HepG2 (cell line): ENCODE measurements around the gene PLVAP. TPM values are rescaled to one million over a fixed set of nuclear protein-coding genes. Genes with fewer than 3 reads are reported as not detected.

Experiments used
- ATAC-seq: fragments of 200-7000 bp; cut with Tn5 transposase; 3 replicates; pipeline ENCODE4 v1.9.1; 2020; ENCODE audit warnings: mild to moderate bottlenecking, moderate library complexity
- BruUV-seq: library from RNA; stranded (reverse); fragments of 400-500 nt; replicated peaks from 2 replicates; lab custom pipeline; 2021; lab: Mats Ljungman, UMichigan
- CTCF ChIA-PET: fragments of 300-600 bp; formaldehyde crosslinking; extraction: SDS; loops from one replicate; lab custom pipeline; 2021; ENCODE audit warnings: low total read pairs, inconsistent platforms, low intra/inter-chr PET ratio; lab: Yijun Ruan, JAX
- POLR2A ChIA-PET: fragments of 350-600 bp; sonication (Branson Sonifier 250); formaldehyde crosslinking; loops from one replicate; lab custom pipeline; 2020; ENCODE audit warnings: antibody characterized with exemption, inconsistent platforms; lab: Yijun Ruan, JAX
- DNase-seq: peaks from one replicate; pipeline ENCODE4 v3.0.0-alpha.2; 2015; ENCODE audit warnings: low spot score
- FAIRE-seq: peaks from 3 replicates; lab custom pipeline; 2011; peaks lifted over from hg19 to GRCh38; lab: Jason Lieb, UNC
- H2AFZ ChIP-seq: one replicate; pipeline ENCODE4 v1.6.1; 2011; ENCODE audit warnings: low read length, inconsistent platforms
- H3K27ac ChIP-seq: fragments of 300-600 bp; 3 replicates; pipeline ENCODE4 v1.8.0; 2011; ENCODE audit warnings: mixed run types, mild to moderate bottlenecking, mixed read lengths, low read length, inconsistent platforms; ENCODE audit not compliant: insufficient read depth; ENCODE audit errors: extremely low read length
- H3K27me3 ChIP-seq, 2 experiments: fragments of 200-600 bp in 1 of 2; 2 replicates in 1 of 2; 3 replicates in 1 of 2; pipeline versions ENCODE4 v1.6.0 to v1.8.0; 2011; ENCODE audit warnings: low read length in 2 of 2, mild to moderate bottlenecking in 2 of 2, moderate library complexity in 2 of 2, inconsistent platforms in 1 of 2; ENCODE audit not compliant: insufficient read depth in 2 of 2, control insufficient read depth in 1 of 2
- H3K36me3 ChIP-seq, 2 experiments: fragments of 200-600 bp in 1 of 2; replicated peaks in 1 of 2; 2 replicates in 1 of 2; 3 replicates in 1 of 2; pipeline versions ENCODE4 v1.5.1 to v1.8.0; 2011; ENCODE audit warnings: low read length in 2 of 2, inconsistent platforms in 1 of 2; ENCODE audit not compliant: insufficient read depth in 2 of 2, control insufficient read depth in 1 of 2
- H3K4me1 ChIP-seq: 2 replicates; pipeline ENCODE4 v1.5.1; 2012; ENCODE audit warnings: low read length, inconsistent platforms; ENCODE audit not compliant: insufficient read depth
- H3K4me2 ChIP-seq: 2 replicates; pipeline ENCODE4 v1.6.0; 2011; ENCODE audit warnings: low read depth, low read length, inconsistent platforms
- H3K4me3 ChIP-seq, 3 experiments: fragments of 200-600 bp in 1 of 3; sonication (generic), shearing (Covaris generic) in 1 of 3; replicated peaks in 1 of 3; 2 replicates each; pipeline ENCODE4 v1.5.1; 2011 to 2016; ENCODE audit warnings: low read length in 3 of 3, inconsistent platforms in 2 of 3, low read depth in 2 of 3, mild to moderate bottlenecking in 2 of 3, control low read depth in 1 of 3, mixed read lengths in 1 of 3; ENCODE audit not compliant: insufficient read depth in 1 of 3
- H3K79me2 ChIP-seq: one replicate; pipeline ENCODE4 v1.6.1; 2011; ENCODE audit warnings: low read length, inconsistent platforms; ENCODE audit not compliant: insufficient read depth
- H3K9ac ChIP-seq: 2 replicates; pipeline ENCODE4 v1.6.0; 2011; ENCODE audit warnings: mild to moderate bottlenecking, low read depth, low read length, inconsistent platforms; ENCODE audit not compliant: insufficient read depth
- H3K9me3 ChIP-seq: 2 replicates; pipeline ENCODE4 v1.5.1; 2012; ENCODE audit warnings: mild to moderate bottlenecking, low read length
- H4K20me1 ChIP-seq: 2 replicates; pipeline ENCODE4 v1.6.0; 2011; ENCODE audit warnings: inconsistent platforms, mild to moderate bottlenecking, low read length, moderate library complexity; ENCODE audit not compliant: insufficient read depth
- CENPX ChIP-seq: sonication (generic); formaldehyde crosslinking; IDR thresholded peaks from 2 replicates; pipeline ENCODE4 v1.9.0; 2021; ENCODE audit warnings: mild to moderate bottlenecking, missing genetic modification reagents, moderate library complexity
- CREM ChIP-seq, 2 experiments: sonication (generic) in 1 of 2; formaldehyde crosslinking in 1 of 2; IDR thresholded peaks; 2 replicates each; pipeline versions ENCODE4 v1.4.0 to v1.6.1; 2016 to 2020; ENCODE audit warnings: antibody characterized with exemption in 1 of 2, mild to moderate bottlenecking in 1 of 2, missing genetic modification reagents in 1 of 2
- FOXA1 ChIP-seq, 2 experiments: fragments of 450-650 bp in 1 of 2; sonication (generic) in 1 of 2; formaldehyde crosslinking in 1 of 2; IDR thresholded peaks; 2 replicates each; pipeline versions ENCODE4 v1.4.0 to v1.6.1; 2016 to 2020; ENCODE audit warnings: missing genetic modification reagents in 1 of 2
- PAXIP1 ChIP-seq: sonication (generic); formaldehyde crosslinking; conservative IDR thresholded peaks from 2 replicates; pipeline ENCODE4 v1.4.0; 2020; ENCODE audit warnings: mild to moderate bottlenecking, missing genetic modification reagents, moderate library complexity
- PHF5A ChIP-seq: IDR thresholded peaks from one replicate; pipeline ENCODE4 v1.6.1; 2018; ENCODE audit warnings: low read depth, missing genetic modification reagents; ENCODE audit not compliant: unreplicated experiment
- ZFX ChIP-seq: sonication (generic); formaldehyde crosslinking; IDR thresholded peaks from 2 replicates; pipeline ENCODE4 v1.4.0; 2020; ENCODE audit warnings: mild to moderate bottlenecking, low read depth, missing genetic modification reagents, moderate library complexity
- ZFY ChIP-seq: sonication (generic); formaldehyde crosslinking; IDR thresholded peaks from 2 replicates; pipeline ENCODE4 v1.4.0; 2020; ENCODE audit warnings: missing genetic modification reagents
- ZNF232 ChIP-seq: sonication (generic); formaldehyde crosslinking; IDR thresholded peaks from 2 replicates; pipeline ENCODE4 v1.4.0; 2020; ENCODE audit warnings: missing genetic modification reagents, borderline replicate concordance
- ZNF629 ChIP-seq: sonication (generic); formaldehyde crosslinking; conservative IDR thresholded peaks from 2 replicates; pipeline ENCODE4 v1.5.0; 2020; ENCODE audit warnings: missing genetic modification reagents
- WGBS: methylation state at CpG from one replicate; pipeline ENCODE4 v1.1.6; 2017; ENCODE audit warnings: low lambda C conversion rate; 5-methylcytosine and 5-hydroxymethylcytosine counted together
- in situ Hi-C: cut with HindIII; loops from 2 replicates; pipeline ENCODE4 v1.10.0; 2017; ENCODE audit warnings: low pct_unique_long_range_greater_than_20kb; ENCODE audit not compliant: extremely low pct_ligation_motif_present
- intact Hi-C: fragments of 100-400 bp; cut with micrococcal nuclease; formaldehyde crosslinking; loops from one replicate; pipeline ENCODE4 v1.10.0; 2022; ENCODE audit not compliant: unreplicated experiment
- polyA plus RNA-seq, 8 experiments: library from polyadenylated mRNA; depleted of rRNA in 3 of 8; stranded (reverse) in 7 of 8; unstranded in 1 of 8; fragments of >200 nt; fragmentation: Illumina TruSeq in 4 of 8; extraction: Trizol in 4 of 8; gene quantifications; 2 replicates each; pipeline versions ENCODE4 v1.2.1 to v1.2.3, GENCODE V29; 2011 to 2016; ENCODE audit warnings: low read depth in 4 of 8, missing spikeins in 1 of 8, mixed read lengths in 1 of 8; ENCODE audit not compliant: insufficient read depth in 1 of 8
- total RNA-seq, 5 experiments: library from RNA; depleted of rRNA; stranded (reverse); fragments of >200 nt; fragmentation: Illumina TruSeq; extraction: Trizol; gene quantifications; 2 replicates each; pipeline ENCODE4 v1.2.3, GENCODE V29; 2016; ENCODE audit warnings: low read depth in 1 of 5
- TF ChIP-seq, protein P1 (sequence below): sonication (generic); formaldehyde crosslinking; IDR thresholded peaks from 2 replicates; pipeline ENCODE4 v1.5.1; 2020; ENCODE audit warnings: mild to moderate bottlenecking, missing genetic modification reagents, moderate library complexity

The PLVAP gene
- total and polyA plus RNA-seq, 2 of the 13 experiments (the other 11 are each of a cell fraction or from before 2014, with no cell fraction given) = 0.26 TPM; not detected in 1

- Histone ChIP-seq H3K4me3 (peak overlapping the region in 1 of 3 experiments; percentile 30; a peak in 1 of 6 replicates), H3K4me2 (peak overlapping the region; percentile 53; the same call in 1 of the 2 replicates), H3K27ac (no peak overlapping the region), H2AFZ (no peak overlapping the region), H4K20me1 (no peaks in the 10 kb centered on the region), H3K36me3 (no peaks in the 10 kb centered on the region), H3K79me2 (no peaks in the 10 kb centered on the region), H3K4me1 (peaks cover 24% of the 10 kb centered on the region), H3K27me3 (peaks cover 3 to 13% of the 10 kb centered on the region in 2 experiments; a peak in 3 of 5 replicates), H3K9ac (no peak overlapping the region), H3K9me3 (no peaks in the 10 kb centered on the region)
- CTCF ChIA-PET = no interaction called here
- in situ Hi-C loops = no loop called here
- FAIRE-seq = no peak
- no peak for DNase-seq
- POLR2A ChIA-PET = no interaction called here
- 5% methylated on average over 11 of the region's 11 CpGs for WGBS
- 0 out of 2 replicates have a peak, but pooled peaks have one; percentile 8 for TF ChIP-seq ZFY (CRISPR knock-in tag)
- no peak for TF ChIP-seq CENPX
- TF ChIP-seq ZNF232 (CRISPR knock-in tag) = no peak
- 0 out of 2 replicates have a peak, but pooled peaks have one; percentile 17 for TF ChIP-seq ZFX
- no peak for TF ChIP-seq FOXA1 (IDR thresholded peaks at IDR 0.05)
- TF ChIP-seq FOXA1 (CRISPR knock-in tag; IDR thresholded peaks at IDR 0.05) = peak; percentile 58; the same call in 1 of the 2 replicates
- TF ChIP-seq, protein P1, sequence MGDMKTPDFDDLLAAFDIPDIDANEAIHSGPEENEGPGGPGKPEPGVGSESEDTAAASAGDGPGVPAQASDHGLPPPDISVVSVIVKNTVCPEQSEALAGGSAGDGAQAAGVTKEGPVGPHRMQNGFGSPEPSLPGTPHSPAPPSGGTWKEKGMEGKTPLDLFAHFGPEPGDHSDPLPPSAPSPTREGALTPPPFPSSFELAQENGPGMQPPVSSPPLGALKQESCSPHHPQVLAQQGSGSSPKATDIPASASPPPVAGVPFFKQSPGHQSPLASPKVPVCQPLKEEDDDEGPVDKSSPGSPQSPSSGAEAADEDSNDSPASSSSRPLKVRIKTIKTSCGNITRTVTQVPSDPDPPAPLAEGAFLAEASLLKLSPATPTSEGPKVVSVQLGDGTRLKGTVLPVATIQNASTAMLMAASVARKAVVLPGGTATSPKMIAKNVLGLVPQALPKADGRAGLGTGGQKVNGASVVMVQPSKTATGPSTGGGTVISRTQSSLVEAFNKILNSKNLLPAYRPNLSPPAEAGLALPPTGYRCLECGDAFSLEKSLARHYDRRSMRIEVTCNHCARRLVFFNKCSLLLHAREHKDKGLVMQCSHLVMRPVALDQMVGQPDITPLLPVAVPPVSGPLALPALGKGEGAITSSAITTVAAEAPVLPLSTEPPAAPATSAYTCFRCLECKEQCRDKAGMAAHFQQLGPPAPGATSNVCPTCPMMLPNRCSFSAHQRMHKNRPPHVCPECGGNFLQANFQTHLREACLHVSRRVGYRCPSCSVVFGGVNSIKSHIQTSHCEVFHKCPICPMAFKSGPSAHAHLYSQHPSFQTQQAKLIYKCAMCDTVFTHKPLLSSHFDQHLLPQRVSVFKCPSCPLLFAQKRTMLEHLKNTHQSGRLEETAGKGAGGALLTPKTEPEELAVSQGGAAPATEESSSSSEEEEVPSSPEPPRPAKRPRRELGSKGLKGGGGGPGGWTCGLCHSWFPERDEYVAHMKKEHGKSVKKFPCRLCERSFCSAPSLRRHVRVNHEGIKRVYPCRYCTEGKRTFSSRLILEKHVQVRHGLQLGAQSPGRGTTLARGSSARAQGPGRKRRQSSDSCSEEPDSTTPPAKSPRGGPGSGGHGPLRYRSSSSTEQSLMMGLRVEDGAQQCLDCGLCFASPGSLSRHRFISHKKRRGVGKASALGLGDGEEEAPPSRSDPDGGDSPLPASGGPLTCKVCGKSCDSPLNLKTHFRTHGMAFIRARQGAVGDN (CRISPR knock-in tag) = peak; percentile 23
- peak; percentile 84 for TF ChIP-seq ZNF629
- peak; percentile 39; the same call in 1 of the 2 replicates for TF ChIP-seq PAXIP1
- TF ChIP-seq PHF5A (CRISPR knock-in tag) = no peak
- peak; percentile 22; the same call in 1 of the 2 replicates for TF ChIP-seq CREM (IDR thresholded peaks at IDR 0.05)
- no peak for TF ChIP-seq CREM (CRISPR knock-in tag; IDR thresholded peaks at IDR 0.05)
- BruUV-seq = no TSS peak
- intact Hi-C loops = no loop called here
- ATAC-seq = 0 out of 3 replicates have a peak, but pooled peaks have one; percentile 32
Observed at GRCh38 chr19:17357724-17358123, 19.4 kb downstream of the PLVAP start.
